Nephron (organoid): ENCODE measurements around the gene KCNQ1OT1.

Source experiments
- H3K27ac Mint-ChIP-seq, 3 experiments: 2 replicates each; pipeline ENCODE4 v1.8.0; 2020; ENCODE audit warnings: mixed read lengths in 3 of 3, mild to moderate bottlenecking in 2 of 3, moderate library complexity in 1 of 3
- H3K27me3 Mint-ChIP-seq: 2 replicates; pipeline ENCODE4 v1.8.0; 2021; ENCODE audit warnings: low read depth, mild to moderate bottlenecking, moderate library complexity, mixed read lengths
- H3K36me3 Mint-ChIP-seq: 2 replicates; pipeline ENCODE4 v1.8.0; 2020; ENCODE audit warnings: low read depth, mixed read lengths
- H3K4me1 Mint-ChIP-seq: 2 replicates; pipeline ENCODE4 v1.8.0; 2020; ENCODE audit warnings: mixed read lengths
- H3K4me3 Mint-ChIP-seq, 3 experiments: 2 replicates each; pipeline ENCODE4 v1.8.0; 2020; ENCODE audit warnings: mild to moderate bottlenecking in 3 of 3, mixed read lengths in 3 of 3, moderate library complexity in 2 of 3
- H3K9me3 Mint-ChIP-seq: 2 replicates; pipeline ENCODE4 v1.8.0; 2020; ENCODE audit warnings: mixed read lengths
- TF ChIP-seq, protein P1 (sequence below), 3 experiments: fragments of 200-600 bp; sonication (generic); IDR thresholded peaks; one replicate each; pipeline ENCODE4 v1.5.0; 2021; ENCODE audit warnings: antibody characterized with exemption in 3 of 3; ENCODE audit not compliant: unreplicated experiment in 3 of 3

KCNQ1OT1 gene

DNA sequence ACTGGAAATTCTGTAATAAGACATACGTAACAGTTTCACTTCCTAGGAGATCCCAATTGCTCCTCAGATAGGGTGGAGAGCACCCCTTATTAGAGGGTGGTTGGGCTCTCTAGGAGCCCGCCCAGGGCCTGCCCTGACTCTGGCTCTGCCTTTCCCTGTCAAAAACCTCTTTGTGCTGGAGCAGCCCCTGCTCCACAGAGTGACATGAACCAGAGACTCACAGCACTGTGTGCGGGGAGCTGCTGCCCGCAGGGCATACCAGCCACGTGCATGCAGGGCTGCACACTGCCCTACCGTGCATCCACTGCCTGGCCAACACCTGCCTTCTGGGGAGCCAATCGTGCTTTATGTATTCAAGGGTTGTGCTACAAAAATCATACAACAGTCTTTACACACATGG lies 24.3 kb downstream of the KCNQ1OT1 start:
- peaks cover 18% of the 10 kb centered on the region for H3K36me3 Mint-ChIP-seq
- peak overlapping the region in 1 of 3 experiments; percentile 41 for H3K27ac Mint-ChIP-seq
- H3K9me3 Mint-ChIP-seq, result no peaks in the 10 kb centered on the region
- no peaks in the 10 kb centered on the region for H3K27me3 Mint-ChIP-seq
- TF ChIP-seq, protein P1, sequence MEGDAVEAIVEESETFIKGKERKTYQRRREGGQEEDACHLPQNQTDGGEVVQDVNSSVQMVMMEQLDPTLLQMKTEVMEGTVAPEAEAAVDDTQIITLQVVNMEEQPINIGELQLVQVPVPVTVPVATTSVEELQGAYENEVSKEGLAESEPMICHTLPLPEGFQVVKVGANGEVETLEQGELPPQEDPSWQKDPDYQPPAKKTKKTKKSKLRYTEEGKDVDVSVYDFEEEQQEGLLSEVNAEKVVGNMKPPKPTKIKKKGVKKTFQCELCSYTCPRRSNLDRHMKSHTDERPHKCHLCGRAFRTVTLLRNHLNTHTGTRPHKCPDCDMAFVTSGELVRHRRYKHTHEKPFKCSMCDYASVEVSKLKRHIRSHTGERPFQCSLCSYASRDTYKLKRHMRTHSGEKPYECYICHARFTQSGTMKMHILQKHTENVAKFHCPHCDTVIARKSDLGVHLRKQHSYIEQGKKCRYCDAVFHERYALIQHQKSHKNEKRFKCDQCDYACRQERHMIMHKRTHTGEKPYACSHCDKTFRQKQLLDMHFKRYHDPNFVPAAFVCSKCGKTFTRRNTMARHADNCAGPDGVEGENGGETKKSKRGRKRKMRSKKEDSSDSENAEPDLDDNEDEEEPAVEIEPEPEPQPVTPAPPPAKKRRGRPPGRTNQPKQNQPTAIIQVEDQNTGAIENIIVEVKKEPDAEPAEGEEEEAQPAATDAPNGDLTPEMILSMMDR (IDR thresholded peaks at IDR 0.05; ENCODE audit: unreplicated experiment in 3 of 3), result no peak
- H3K4me3 Mint-ChIP-seq, result no peak overlapping the region
- peaks cover 66% of the 10 kb centered on the region for H3K4me1 Mint-ChIP-seq

DNA sequence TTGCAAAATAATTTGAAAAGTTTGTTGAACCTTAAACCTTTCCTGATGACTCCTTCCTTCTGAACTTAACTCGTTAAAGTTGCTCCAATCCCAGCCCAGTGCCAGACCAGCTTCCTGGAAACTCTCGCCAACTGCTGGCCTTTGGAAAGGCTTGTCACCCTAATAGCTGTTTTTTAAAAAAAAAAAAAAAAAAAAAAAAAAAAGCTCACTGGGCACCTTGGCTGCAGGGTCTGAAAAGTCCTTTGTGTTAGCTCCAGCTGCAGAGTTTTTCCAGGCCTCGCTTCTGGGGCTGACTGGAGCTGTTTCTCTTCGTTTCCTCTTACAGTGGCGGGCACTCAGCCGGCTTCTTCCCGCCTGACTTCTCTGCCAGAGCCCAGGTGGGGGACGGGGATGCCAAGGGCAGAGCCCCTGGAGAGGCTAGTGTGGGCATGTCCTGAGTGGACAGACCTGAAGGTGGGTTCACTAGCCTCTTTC lies 25.1 kb downstream of the KCNQ1OT1 start:
- peak overlapping the region; percentile 27 to 87 (median 51) for H3K27ac Mint-ChIP-seq
- H3K36me3 Mint-ChIP-seq, result peaks cover 26% of the 10 kb centered on the region
- TF ChIP-seq, protein P1 (IDR thresholded peaks at IDR 0.05; ENCODE audit: unreplicated experiment in 3 of 3), result no peak
- no peaks in the 10 kb centered on the region for H3K9me3 Mint-ChIP-seq
- no peaks in the 10 kb centered on the region for H3K27me3 Mint-ChIP-seq
- peaks cover 74% of the 10 kb centered on the region for H3K4me1 Mint-ChIP-seq
- no peak overlapping the region for H3K4me3 Mint-ChIP-seq

DNA sequence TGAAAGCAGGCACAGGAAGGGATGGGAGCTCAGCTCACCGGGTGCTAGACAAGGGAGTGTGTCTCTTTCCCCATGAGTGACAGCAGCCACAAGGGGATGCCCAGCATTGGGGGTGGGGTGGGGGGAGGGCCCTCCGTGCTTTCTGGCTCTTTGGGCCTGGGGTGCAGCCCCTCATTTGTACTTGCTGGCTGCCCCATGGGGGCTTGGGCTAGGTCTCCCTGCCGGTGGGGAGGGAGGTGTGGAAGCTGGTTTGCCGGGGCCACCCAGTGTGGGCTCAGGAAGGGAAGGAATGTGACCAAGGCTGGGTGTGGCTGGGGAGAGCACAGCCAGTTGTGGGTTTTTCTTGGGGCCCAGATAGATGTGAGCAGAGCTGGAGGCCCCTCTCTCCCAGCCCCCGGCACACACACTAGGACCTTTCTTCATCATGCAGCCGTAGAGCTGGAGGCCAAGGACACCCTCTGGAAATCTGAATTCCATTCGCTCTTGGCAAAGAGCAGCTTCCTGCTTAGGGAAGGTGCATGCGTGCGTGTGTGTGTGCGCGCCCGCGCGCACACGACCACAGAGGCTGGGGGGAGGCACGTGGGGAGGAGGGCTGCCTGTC lies 25.8 kb downstream of the KCNQ1OT1 start:
- H3K27ac Mint-ChIP-seq, result peak overlapping the region in 2 of 3 experiments; percentile 55 to 87
- TF ChIP-seq, protein P1 (IDR thresholded peaks at IDR 0.05; ENCODE audit: unreplicated experiment in 3 of 3), result no peak
- H3K27me3 Mint-ChIP-seq, result no peaks in the 10 kb centered on the region
- peaks cover under 1% of the 10 kb centered on the region for H3K9me3 Mint-ChIP-seq
- no peak overlapping the region for H3K4me3 Mint-ChIP-seq
- peaks cover 34% of the 10 kb centered on the region for H3K36me3 Mint-ChIP-seq
- peaks cover 79% of the 10 kb centered on the region for H3K4me1 Mint-ChIP-seq

DNA sequence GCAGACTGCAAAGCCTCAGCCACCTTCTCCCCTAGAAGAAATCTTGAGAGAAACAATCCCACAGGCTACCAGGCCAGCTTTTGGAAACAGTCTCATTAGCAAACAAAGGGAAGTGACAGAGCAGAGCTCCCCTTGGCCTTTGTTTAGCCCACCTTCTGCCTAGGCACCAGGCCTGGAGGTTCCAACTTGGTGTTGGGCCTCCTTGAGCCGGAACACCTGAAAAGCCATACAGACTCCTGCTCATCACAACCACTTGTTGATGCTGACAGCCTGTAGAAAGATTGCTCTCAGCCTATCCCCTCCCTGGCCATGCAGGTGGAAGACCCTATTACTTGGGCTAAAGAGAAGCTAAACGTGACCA lies 26.6 kb downstream of the KCNQ1OT1 start:
- Mint-ChIP-seq H3K36me3 (peaks cover 41% of the 10 kb centered on the region), H3K27ac (peak overlapping the region in 1 of 3 experiments; percentile 87), H3K4me1 (peaks cover 79% of the 10 kb centered on the region), H3K4me3 (no peak overlapping the region), H3K27me3 (no peaks in the 10 kb centered on the region), H3K9me3 (peaks cover 7% of the 10 kb centered on the region)
- TF ChIP-seq, protein P1 (IDR thresholded peaks at IDR 0.05; ENCODE audit: unreplicated experiment in 3 of 3), result no peak

DNA sequence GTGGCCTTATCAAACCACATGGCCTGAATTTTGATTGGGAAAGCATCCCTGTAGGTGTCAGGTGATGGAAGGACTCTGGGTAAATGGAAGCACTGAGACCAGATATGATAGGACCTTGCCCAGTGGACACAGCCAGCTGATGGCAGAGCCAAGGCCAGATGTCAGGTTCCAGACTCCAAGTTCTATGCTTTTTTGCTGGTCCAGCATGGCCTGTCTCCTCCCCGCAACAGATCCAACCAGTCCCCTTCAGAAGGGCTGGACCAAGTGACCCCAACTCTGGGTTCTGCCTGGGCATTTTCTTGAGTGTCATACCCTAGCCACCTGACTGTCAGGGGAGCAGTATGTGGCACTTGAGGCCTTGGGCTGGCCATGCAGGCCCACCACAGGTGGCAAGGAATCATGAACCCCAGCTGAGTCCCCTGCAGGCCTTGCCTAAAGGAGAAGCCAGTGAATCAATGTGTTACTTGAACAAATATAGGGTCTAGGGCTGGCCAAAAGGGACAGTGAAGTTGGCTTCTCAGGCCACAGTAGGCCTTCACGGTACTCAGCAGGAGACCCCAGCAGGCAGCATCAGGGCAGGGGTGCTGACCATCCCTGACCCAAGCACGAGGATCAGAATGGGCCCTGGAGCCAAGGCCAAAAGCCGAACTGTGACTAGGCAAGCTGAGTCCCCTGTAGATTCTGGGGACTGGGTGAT lies 27.1 kb downstream of the KCNQ1OT1 start:
- Mint-ChIP-seq H3K36me3 (peaks cover 46% of the 10 kb centered on the region), H3K4me3 (no peak overlapping the region), H3K27me3 (no peaks in the 10 kb centered on the region), H3K9me3 (peaks cover 7% of the 10 kb centered on the region), H3K27ac (no peak overlapping the region), H3K4me1 (peaks cover 74% of the 10 kb centered on the region)
- TF ChIP-seq, protein P1 (IDR thresholded peaks at IDR 0.05; ENCODE audit: unreplicated experiment in 3 of 3), result no peak
